UCSD-AML1 (cell line): ENCODE measurements around the gene TTC22.
A peak's percentile ranks its signal among the peaks of the same experiment; 100 is the strongest.
"Not testable (repeated sequence)": the region's sequence is repeated elsewhere in the genome, so short reads cannot be mapped to it uniquely, and the experiment has no call there.

Source experiments
- DNase-seq: peaks from one replicate; lab custom pipeline; 2025; ENCODE audit not compliant: unreplicated experiment; lab: John Stamatoyannopoulos, UW

The TTC22 gene

GRCh38 chr1:54786778-54787177 is 14.3 kb downstream of the TTC22 start:
- DNase-seq = no peak

- no peak for DNase-seq
These were observed 17.1 kb downstream of the TTC22 start for GRCh38 chr1:54784066-54784465.

GRCh38 chr1:54782588-54782987 is 18.5 kb downstream of the TTC22 start:
- no peak for DNase-seq

DNA sequence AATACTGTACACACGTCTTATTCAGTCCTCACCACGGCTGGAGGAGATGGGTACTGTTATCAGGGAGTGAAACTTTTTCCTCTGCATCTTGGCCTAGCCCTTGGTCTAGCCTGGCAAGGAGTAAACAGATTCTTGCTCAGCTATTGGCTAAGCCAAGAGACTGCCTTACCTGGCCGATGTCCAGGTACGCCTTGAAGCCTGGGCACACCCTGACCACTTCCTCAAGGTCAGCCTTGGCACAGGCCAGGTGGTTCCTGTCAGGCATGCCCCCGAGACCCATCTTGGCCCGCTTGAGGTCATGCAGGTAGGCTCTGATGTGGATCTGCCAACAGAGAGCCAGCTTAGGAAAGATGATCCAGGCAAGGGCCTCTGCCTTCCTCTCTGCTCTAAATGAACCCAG is 19.0 kb downstream of the TTC22 start:
- DNase-seq = no peak

GRCh38 chr1:54781023-54781723 is 19.9 kb downstream of the TTC22 start:
- DNase-seq = no peak

DNA sequence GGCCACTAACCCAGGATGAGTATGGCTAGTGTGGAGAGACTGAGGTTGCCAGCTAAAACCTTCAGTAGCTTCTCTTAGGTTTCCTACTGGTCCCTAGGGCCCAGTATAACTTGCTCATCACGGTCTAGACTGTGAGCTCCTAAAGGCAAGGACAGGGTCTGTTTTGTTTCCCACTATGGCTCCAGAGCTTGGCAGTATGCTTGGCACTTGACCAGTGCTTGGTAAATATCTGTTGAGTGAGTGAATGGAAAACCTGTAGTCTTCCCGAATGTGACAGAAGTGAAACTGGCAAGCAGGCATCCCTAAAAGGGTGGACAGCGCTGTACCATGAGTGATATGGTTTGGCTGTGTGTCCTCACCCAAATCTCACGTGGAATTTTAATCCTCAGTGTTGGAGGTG is 23.7 kb downstream of the TTC22 start:
- no peak for DNase-seq

DNA sequence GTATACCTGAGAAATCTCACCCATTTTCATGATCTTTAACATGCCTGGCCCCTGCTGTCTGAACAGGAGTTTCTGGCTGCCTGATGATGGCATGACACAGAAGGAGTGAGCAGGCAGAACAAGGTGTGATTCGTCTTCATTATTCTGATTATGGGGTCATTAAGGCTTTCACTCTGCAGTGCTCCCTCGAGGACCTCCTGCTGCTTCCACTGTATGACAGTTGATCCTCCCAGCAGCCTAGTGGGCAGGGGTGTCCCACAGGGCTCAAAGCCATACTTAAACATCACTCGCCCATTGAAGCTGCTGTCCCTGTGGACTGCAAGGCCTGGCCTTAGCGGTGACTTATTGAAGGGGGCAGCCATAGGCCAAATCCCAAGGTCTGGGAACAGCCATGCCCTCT is 24.1 kb downstream of the TTC22 start:
- no peak for DNase-seq

DNA sequence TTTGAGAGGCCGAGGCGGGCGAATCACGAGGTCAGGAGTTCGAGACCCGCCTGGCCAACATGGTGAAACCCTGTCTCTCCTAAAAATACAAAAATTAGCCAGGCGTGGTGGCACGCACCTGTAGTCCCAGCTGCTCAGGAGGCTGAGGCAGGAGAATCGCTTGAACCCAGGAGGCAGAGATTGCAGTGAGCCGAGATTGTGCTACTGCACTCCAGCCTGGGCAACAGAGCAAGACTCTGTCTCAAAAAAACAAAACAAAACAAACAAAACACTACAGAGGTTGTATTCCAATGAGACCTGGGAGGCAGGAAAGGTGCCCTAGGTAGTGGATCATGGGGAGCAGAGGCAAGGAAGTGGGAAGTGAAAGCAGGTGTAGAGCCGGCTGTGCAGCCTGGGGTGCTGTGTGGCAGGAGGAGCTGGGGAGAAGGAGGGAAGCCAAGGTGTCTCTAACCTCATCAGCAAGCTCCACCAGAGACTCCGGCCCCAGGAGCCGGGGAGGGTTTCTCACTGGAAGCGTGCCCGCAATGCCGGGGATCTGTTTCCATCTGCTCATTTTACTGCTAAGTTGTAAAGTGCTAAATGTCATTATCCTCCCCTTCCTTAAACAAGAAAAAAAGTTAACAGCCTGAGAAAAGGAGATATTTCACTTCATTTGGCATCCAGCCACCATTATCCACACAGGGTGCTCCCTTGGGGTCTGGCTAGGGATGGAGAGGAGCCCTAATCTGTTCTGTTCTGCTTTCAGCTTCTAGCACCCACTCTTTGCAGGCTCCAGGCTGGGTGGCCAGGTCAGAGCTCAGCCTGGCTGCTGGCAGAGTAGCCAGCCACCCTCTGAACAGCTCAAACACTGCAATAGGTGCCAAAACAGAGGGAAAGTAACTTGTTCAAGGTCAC is 25.0 kb downstream of the TTC22 start:
- DNase-seq = not testable (repeated sequence)

- DNase-seq = no peak
These were observed 26.2 kb downstream of the TTC22 start for GRCh38 chr1:54774820-54775498.

GRCh38 chr1:54772951-54773350 is 28.2 kb downstream of the TTC22 start:
- no peak for DNase-seq

DNA sequence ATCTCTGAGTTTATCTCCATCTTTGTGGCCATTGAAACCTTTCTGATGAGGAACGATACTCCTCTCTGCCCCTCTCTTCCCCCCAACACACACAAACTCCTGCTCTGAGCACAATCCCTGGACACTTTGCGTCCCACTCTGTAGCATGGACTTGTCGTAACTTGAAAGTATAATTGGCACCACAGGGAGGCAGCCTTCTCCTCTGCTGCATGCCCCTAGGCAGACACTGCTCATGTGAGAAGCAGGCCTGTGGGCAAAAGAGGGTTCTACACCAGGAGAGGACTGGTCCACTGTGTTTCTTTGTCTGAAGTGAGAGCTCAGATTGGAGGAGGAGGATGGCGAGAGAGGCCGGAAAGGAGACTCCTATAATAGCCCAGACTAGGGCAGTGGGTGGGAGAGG is 33.0 kb downstream of the TTC22 start:
- DNase-seq = no peak

GRCh38 chr1:54767526-54767925 is 33.6 kb downstream of the TTC22 start:
- no peak for DNase-seq

DNA sequence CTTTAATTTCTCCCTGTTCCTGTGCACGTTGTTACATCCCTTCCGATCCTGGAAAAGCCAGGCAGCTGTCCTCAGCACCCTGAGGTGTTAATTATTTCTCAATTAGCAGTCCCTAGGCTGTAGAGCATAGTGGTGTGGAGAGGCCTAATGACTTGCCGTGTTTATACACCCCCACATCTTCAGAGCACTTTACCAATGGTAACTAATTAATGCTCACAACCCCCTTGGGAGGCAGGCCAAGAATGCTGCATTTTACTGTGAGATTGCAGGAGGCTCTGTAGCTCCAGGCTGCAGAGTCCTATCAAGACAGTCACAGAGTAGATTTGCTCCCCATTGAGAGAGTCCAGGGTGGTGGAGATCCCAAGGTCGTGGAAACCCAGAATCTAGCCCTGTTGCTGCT is 34.4 kb downstream of the TTC22 start:
- no peak for DNase-seq

- no peak for DNase-seq
These were observed 36.1 kb downstream of the TTC22 start for GRCh38 chr1:54764922-54765561.

- DNase-seq = peak; percentile 98
These were observed 36.8 kb downstream of the TTC22 start, which contains the start of gene PARS2 for GRCh38 chr1:54764133-54764921. Gene PARS2, minus strand, starts transcription at chr1:54764523. Its CDS starts 5,362 bp downstream, at chr1:54759161.

GRCh38 chr1:54763816-54764132 is 37.3 kb downstream of the TTC22 start:
- DNase-seq = no peak

- DNase-seq = no peak
These were observed 42.3 kb downstream of the TTC22 start for GRCh38 chr1:54758678-54759348.

GRCh38 chr1:54757833-54758232 is 43.3 kb downstream of the TTC22 start:
- DNase-seq = no peak

DNA sequence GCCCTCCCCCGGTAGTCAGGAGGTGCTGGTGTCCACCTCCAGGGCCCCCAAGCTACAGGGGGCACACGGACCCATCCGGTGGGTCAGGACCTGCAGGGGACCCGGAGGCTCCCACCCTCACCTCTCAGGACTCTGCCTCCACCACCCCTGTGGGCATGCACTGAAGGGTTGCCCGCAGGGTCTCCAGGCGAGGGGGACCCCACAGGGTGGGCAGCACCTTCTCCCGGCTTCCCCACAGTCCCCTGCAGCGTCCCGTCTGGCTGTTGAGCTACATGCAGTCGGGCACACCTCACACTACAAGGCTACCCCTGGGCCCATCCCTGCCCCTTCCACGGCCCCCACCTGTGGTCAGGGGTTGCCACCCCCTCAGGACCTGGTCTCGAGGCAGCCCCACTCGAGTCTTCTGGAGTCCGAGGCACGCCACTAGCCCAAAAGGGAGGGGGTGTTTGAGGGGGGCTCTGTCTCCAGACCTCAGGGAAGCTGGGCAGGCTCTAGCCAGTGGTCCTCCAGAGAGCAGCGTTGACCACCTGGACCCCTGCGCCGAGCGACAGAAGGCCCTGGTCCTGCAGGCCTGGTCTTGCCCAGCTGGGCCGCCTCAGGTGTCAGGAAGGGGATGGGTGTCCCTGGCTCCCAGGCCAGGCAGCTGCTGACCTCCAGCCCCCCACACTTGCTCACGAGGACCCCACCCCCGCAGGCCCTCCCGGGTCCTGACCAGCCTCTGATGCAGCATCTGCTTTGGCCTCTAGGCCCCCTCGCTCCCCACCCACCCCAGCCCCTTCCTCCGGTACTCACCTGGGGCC is 46.4 kb downstream of the TTC22 start:
- no peak for DNase-seq
